Ectodermal cell (in vitro differentiated cells): ENCODE data around the gene ZBTB46.

Source experiments
- H3K27ac ChIP-seq: 2 replicates; pipeline ENCODE4 v1.7.0; 2013; ENCODE audit warnings: mild to moderate bottlenecking, low read depth, low read length; ENCODE audit not compliant: insufficient read depth, poor library complexity, severe bottlenecking
- H3K27me3 ChIP-seq: 2 replicates; pipeline ENCODE4 v1.7.0; 2013; ENCODE audit warnings: mild to moderate bottlenecking, low read length; ENCODE audit not compliant: insufficient read depth, control insufficient read depth, poor library complexity, severe bottlenecking
- H3K36me3 ChIP-seq: one replicate; pipeline ENCODE4 v1.7.0; 2013; ENCODE audit warnings: low read length; ENCODE audit not compliant: control insufficient read depth, insufficient read depth
- H3K4me1 ChIP-seq: one replicate; pipeline ENCODE4 v1.7.0; 2013; ENCODE audit warnings: low read length; ENCODE audit not compliant: control insufficient read depth, insufficient read depth
- H3K4me3 ChIP-seq: 2 replicates; pipeline ENCODE4 v1.7.0; 2013; ENCODE audit warnings: low read depth, low read length, control low read depth; ENCODE audit not compliant: insufficient read depth
- H3K9me3 ChIP-seq: 2 replicates; pipeline ENCODE4 v1.7.0; 2013; ENCODE audit warnings: mild to moderate bottlenecking, low read length, moderate library complexity; ENCODE audit not compliant: control insufficient read depth
- WGBS, 2 experiments: methylation state at CpG; one replicate each; pipeline ENCODE4 v1.1.7; 2013; ENCODE audit warnings: missing lambda C conversion rate in 2 of 2; 5-methylcytosine and 5-hydroxymethylcytosine counted together

The ZBTB46 gene

GRCh38 chr20:63698739-63699465 is 132.2 kb downstream of the ZBTB46 start:
- Histone ChIP-seq H3K4me1 (peaks cover 5% of the 10 kb centered on the region), H3K36me3 (no peaks in the 10 kb centered on the region), H3K27ac (peak overlapping the region; percentile 44), H3K4me3 (no peak overlapping the region), H3K9me3 (no peaks in the 10 kb centered on the region), H3K27me3 (no peaks in the 10 kb centered on the region)
- 68 to 74% methylated on average over 19 of the region's 19 CpGs for WGBS, 2 experiments

- Histone ChIP-seq H3K9me3 (no peaks in the 10 kb centered on the region), H3K27ac (no peak overlapping the region), H3K27me3 (no peaks in the 10 kb centered on the region), H3K36me3 (no peaks in the 10 kb centered on the region), H3K4me3 (no peak overlapping the region), H3K4me1 (peaks cover 5% of the 10 kb centered on the region)
- 91 to 92% methylated on average over 40 of the region's 40 CpGs for WGBS, 2 experiments
These were observed 133.1 kb downstream of the ZBTB46 start for GRCh38 chr20:63697868-63698545.

- Histone ChIP-seq H3K4me3 (no peak overlapping the region), H3K27ac (no peak overlapping the region), H3K9me3 (no peaks in the 10 kb centered on the region), H3K4me1 (peaks cover 5% of the 10 kb centered on the region), H3K36me3 (no peaks in the 10 kb centered on the region), H3K27me3 (no peaks in the 10 kb centered on the region)
- 90 to 91% methylated on average over 7 of the region's 7 CpGs for WGBS, 2 experiments
These were observed 133.7 kb downstream of the ZBTB46 start for GRCh38 chr20:63697357-63697867.

GRCh38 chr20:63696628-63697356 is 134.3 kb downstream of the ZBTB46 start, which contains the start of gene TNFRSF6B:
Gene TNFRSF6B (plus strand): TSS chr20:63696652. CDS start chr20:63696768, 116 bp downstream.
- Histone ChIP-seq H3K9me3 (no peaks in the 10 kb centered on the region), H3K36me3 (no peaks in the 10 kb centered on the region), H3K27me3 (no peaks in the 10 kb centered on the region), H3K27ac (no peak within 1 kb of the TSS), H3K4me3 (peak within 1 kb of the TSS; percentile 4), H3K4me1 (peaks cover 5% of the 10 kb centered on the region)
- WGBS, 2 experiments = 72 to 74% methylated on average over 52 of the region's 52 CpGs

- 59 to 60% methylated on average over 6 of the region's 6 CpGs for WGBS, 2 experiments
These were observed 134.8 kb downstream of the ZBTB46 start for GRCh38 chr20:63696306-63696627.

GRCh38 chr20:63695424-63696305 is 135.4 kb downstream of the ZBTB46 start:
- no peaks in the 10 kb centered on the region for H3K9me3 ChIP-seq
- no peak overlapping the region for H3K4me3 ChIP-seq
- WGBS, 2 experiments = 94% methylated on average over 25 of the region's 25 CpGs
- H3K27me3 ChIP-seq = no peaks in the 10 kb centered on the region
- peaks cover 5% of the 10 kb centered on the region for H3K4me1 ChIP-seq
- H3K36me3 ChIP-seq = no peaks in the 10 kb centered on the region
- H3K27ac ChIP-seq = no peak overlapping the region

More at GRCh38 chr20:63696306-63696627, 134.8 kb downstream of the ZBTB46 start:
- H3K9me3 ChIP-seq = no peaks in the 10 kb centered on the region
- H3K27me3 ChIP-seq = no peaks in the 10 kb centered on the region
- no peaks in the 10 kb centered on the region for H3K36me3 ChIP-seq
- H3K4me1 ChIP-seq = peaks cover 5% of the 10 kb centered on the region
- H3K27ac ChIP-seq = no peak overlapping the region
- no peak overlapping the region for H3K4me3 ChIP-seq

GRCh38 chr20:63694584-63695423 is 136.3 kb downstream of the ZBTB46 start:
- Histone ChIP-seq H3K9me3 (no peaks in the 10 kb centered on the region), H3K27me3 (no peaks in the 10 kb centered on the region), H3K4me3 (no peak overlapping the region), H3K27ac (no peak overlapping the region), H3K4me1 (peaks cover 5% of the 10 kb centered on the region), H3K36me3 (no peaks in the 10 kb centered on the region)
- WGBS, 2 experiments = 95 to 96% methylated on average over 37 of the region's 37 CpGs

GRCh38 chr20:63693733-63694583 is 137.1 kb downstream of the ZBTB46 start:
- Histone ChIP-seq H3K36me3 (no peaks in the 10 kb centered on the region), H3K9me3 (no peaks in the 10 kb centered on the region), H3K27ac (no peak overlapping the region), H3K27me3 (no peaks in the 10 kb centered on the region), H3K4me3 (no peak overlapping the region), H3K4me1 (peaks cover 5% of the 10 kb centered on the region)
- 96 to 98% methylated on average over 21 of the region's 21 CpGs for WGBS, 2 experiments
